Body of pancreas (tissue), 4 donors: ENCODE results near the gene SYMPK. TPM values are rescaled to one million over a fixed set of nuclear protein-coding genes. Genes with fewer than 3 reads are reported as not detected.
A peak's percentile ranks its signal among the peaks of the same experiment; 100 is the strongest.
"Not testable (repeated sequence)": the region's sequence is repeated elsewhere in the genome, so short reads cannot be mapped to it uniquely, and the experiment has no call there.

Experiments
- ATAC-seq: fragments of 150-250 bp; one replicate; pipeline ENCODE4 v1.9.1; 2016
- DNase-seq, 4 donors: peaks; one replicate each; pipeline ENCODE4 v3.0.0-alpha.2; 2019
- H3K27ac ChIP-seq, 4 donors: fragments of 200-600 bp; sonication (generic); 1 replicate in 3 of 4; 2 replicates in 1 of 4; pipeline versions ENCODE4 v1.5.1 to v1.6.1; 2016 to 2019; ENCODE audit warnings: mild to moderate bottlenecking in 1 of 4, mixed read lengths in 1 of 4, moderate library complexity in 1 of 4
- H3K27me3 ChIP-seq, 2 donors: fragments of 200-600 bp; sonication (generic); one replicate each; pipeline ENCODE4 v1.6.0; 2016; ENCODE audit warnings: mild to moderate bottlenecking in 1 of 2
- H3K36me3 ChIP-seq, 2 donors: fragments of 200-600 bp; sonication (generic); replicated peaks in 1 of 2; 2 replicates each; pipeline ENCODE4 v1.5.1; 2016; ENCODE audit warnings: low read depth in 2 of 2; ENCODE audit not compliant: insufficient read depth in 1 of 2
- H3K4me1 ChIP-seq: fragments of 200-600 bp; sonication (generic); one replicate; pipeline ENCODE4 v1.6.0; 2016
- H3K4me3 ChIP-seq, 2 donors: fragments of 200-600 bp; sonication (generic); 1 replicate in 1 of 2; 2 replicates in 1 of 2; pipeline ENCODE4 v1.5.1; 2016 to 2019
- H3K9me3 ChIP-seq, 3 donors: fragments of 200-600 bp; sonication (generic); 1 replicate in 2 of 3; 2 replicates in 1 of 3; pipeline ENCODE4 v1.5.1; 2016
- POLR2A ChIP-seq, 3 donors: fragments of 450-650 bp; IDR thresholded peaks; one replicate each; pipeline ENCODE4 v1.6.1; 2016; ENCODE audit warnings: antibody characterized with exemption in 3 of 3, mild to moderate bottlenecking in 2 of 3
- WGBS, 2 donors: methylation state at CpG; one replicate each; pipeline ENCODE4 v1.1.5; 2017; 5-methylcytosine and 5-hydroxymethylcytosine counted together
- intact Hi-C: fragments of 100-400 bp; cut with DNase I; formaldehyde crosslinking; loops from one replicate; pipeline ENCODE4 v1.15.1; 2023
- total RNA-seq, 2 donors: library from RNA; depleted of rRNA; stranded (reverse); fragments of >200 nt; gene quantifications; one replicate each; pipeline ENCODE4 v1.1.0, GENCODE V29; 2016
- TF ChIP-seq, protein P1 (sequence below), 7 experiments: fragments of 450-650 bp in 4 of 7; fragments of 200-600 bp in 3 of 7; sonication (generic) in 3 of 7; IDR thresholded peaks; one replicate each; pipeline ENCODE4 v1.5.1; 2016 to 2019; ENCODE audit warnings: antibody characterized with exemption in 7 of 7

The SYMPK gene
- total RNA-seq, 2 donors from 2014 or later: 23.3 to 32.3 TPM

DNA sequence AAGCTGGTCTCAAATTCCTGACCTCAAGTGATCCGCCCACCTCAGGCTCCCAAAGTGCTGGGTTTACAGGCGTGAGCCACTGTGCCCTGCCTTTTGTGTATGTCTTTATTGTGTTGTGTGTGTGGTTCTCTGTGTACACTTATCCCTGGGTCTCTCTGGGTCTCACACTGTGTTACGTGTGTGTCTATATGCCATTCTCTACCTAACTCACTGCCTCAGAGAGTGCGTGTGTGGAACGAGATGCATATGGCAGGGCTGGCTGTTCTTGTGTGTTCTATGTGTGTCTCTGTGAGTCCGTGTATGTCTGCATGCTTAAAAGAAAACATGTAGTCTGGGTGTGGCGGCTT, 11.6 kb upstream of the SYMPK start:
- DNase-seq (no peak), ATAC-seq (no peak)
- H3K9me3 ChIP-seq: no peaks in the 10 kb centered on the region
- WGBS, 2 donors: 84 to 85% methylated on average over 7 of the region's 7 CpGs
- intact Hi-C loops: no loop called here
- TF ChIP-seq, protein P1, sequence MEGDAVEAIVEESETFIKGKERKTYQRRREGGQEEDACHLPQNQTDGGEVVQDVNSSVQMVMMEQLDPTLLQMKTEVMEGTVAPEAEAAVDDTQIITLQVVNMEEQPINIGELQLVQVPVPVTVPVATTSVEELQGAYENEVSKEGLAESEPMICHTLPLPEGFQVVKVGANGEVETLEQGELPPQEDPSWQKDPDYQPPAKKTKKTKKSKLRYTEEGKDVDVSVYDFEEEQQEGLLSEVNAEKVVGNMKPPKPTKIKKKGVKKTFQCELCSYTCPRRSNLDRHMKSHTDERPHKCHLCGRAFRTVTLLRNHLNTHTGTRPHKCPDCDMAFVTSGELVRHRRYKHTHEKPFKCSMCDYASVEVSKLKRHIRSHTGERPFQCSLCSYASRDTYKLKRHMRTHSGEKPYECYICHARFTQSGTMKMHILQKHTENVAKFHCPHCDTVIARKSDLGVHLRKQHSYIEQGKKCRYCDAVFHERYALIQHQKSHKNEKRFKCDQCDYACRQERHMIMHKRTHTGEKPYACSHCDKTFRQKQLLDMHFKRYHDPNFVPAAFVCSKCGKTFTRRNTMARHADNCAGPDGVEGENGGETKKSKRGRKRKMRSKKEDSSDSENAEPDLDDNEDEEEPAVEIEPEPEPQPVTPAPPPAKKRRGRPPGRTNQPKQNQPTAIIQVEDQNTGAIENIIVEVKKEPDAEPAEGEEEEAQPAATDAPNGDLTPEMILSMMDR (IDR thresholded peaks at IDR 0.05): no peak
- no peak for TF ChIP-seq POLR2A (IDR thresholded peaks at IDR 0.05)
- peak overlapping the region; percentile 1 to 96 (median 46) for H3K27ac ChIP-seq
- H3K4me3 ChIP-seq: no peak overlapping the region
- H3K4me1 ChIP-seq: peaks cover 86% of the 10 kb centered on the region
- no peaks in the 10 kb centered on the region for H3K36me3 ChIP-seq
- H3K27me3 ChIP-seq: no peaks in the 10 kb centered on the region

DNA sequence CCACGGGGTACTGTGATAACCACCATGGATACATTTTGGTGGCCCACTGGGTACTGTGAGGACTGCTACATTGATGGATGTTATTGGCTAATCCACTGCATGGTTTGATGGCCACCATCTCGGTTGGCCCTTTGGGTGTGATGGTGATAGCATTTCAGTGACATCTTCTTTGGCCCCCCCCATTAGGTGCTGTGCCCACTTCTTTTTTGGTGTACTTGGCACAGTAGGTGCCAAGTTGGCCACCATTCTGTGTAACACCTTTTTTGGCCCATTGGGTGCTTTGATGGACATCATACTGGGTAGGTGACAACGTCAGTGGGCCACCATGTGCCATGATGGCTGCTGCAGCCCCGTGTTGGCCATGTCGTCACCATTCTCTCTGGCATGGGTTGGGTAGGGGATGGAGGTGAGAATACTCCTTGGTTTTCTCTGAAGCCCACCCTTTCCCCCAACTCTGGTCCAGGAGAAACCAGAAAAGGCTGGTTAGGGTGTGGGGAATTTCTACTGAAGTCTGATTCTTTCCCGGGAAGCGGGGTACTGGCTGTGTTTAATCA, 10.3 kb upstream of the SYMPK start:
- no peak for ATAC-seq
- H3K9me3 ChIP-seq: no peaks in the 10 kb centered on the region
- H3K27me3 ChIP-seq: no peaks in the 10 kb centered on the region
- intact Hi-C loops: no loop called here
- H3K36me3 ChIP-seq: no peaks in the 10 kb centered on the region
- no peak overlapping the region for H3K4me3 ChIP-seq
- peak overlapping the region; percentile 32 to 96 (median 46) for H3K27ac ChIP-seq
- TF ChIP-seq, protein P1 (IDR thresholded peaks at IDR 0.05): no peak
- TF ChIP-seq POLR2A (IDR thresholded peaks at IDR 0.05): no peak
- 59 to 67% methylated on average over 4 to 7 of the region's 7 CpGs for WGBS, 2 donors
- H3K4me1 ChIP-seq: peaks cover 84% of the 10 kb centered on the region
- no peak for DNase-seq

DNA sequence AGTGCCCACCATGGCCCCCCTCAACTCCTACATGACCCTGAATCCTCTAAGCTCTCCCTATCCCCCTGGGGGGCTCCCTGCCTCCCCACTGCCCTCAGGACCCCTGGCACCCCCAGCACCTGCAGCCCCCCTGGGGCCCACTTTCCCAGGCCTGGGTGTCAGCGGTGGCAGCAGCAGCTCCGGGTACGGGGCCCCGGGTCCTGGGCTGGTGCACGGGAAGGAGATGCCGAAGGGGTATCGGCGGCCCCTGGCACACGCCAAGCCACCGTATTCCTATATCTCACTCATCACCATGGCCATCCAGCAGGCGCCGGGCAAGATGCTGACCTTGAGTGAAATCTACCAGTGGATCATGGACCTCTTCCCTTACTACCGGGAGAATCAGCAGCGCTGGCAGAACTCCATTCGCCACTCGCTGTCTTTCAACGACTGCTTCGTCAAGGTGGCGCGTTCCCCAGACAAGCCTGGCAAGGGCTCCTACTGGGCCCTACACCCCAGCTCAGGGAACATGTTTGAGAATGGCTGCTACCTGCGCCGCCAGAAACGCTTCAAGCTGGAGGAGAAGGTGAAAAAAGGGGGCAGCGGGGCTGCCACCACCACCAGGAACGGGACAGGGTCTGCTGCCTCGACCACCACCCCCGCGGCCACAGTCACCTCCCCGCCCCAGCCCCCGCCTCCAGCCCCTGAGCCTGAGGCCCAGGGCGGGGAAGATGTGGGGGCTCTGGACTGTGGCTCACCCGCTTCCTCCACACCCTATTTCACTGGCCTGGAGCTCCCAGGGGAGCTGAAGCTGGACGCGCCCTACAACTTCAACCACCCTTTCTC, 9.4 kb upstream of the SYMPK start:
- H3K4me1 ChIP-seq: peaks cover 84% of the 10 kb centered on the region

DNA sequence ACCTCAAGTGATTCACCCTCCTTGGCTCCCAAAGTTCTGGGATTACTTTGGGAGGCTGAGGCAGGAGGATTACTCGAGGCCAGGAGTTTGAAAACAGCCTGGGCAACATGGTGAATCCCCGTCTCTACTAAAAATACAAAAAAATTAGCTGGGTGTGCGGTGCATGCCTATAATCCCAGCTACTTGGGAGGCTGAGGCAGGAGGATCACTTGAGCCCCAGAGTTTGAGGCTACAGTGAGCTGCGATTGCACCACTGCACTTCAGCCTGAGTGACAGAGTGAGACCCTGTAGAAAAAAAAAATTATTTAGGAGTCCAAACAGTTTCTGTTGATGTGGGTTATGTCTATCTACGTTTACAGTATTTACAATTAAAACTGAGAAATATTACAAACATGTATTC, 7.9 kb upstream of the SYMPK start:
- peak overlapping the region in 1 of 4 donors; percentile 1 for H3K27ac ChIP-seq
- intact Hi-C loops: no loop called here
- ATAC-seq: no peak

More for the DNA sequence above, 9.4 kb upstream of the SYMPK start:
- Histone ChIP-seq H3K27ac (peak overlapping the region in 1 of 4 donors; percentile 1), H3K27me3 (no peaks in the 10 kb centered on the region), H3K36me3 (no peaks in the 10 kb centered on the region), H3K9me3 (no peaks in the 10 kb centered on the region), H3K4me3 (no peak overlapping the region)
- intact Hi-C loops: no loop called here
- no peak for DNase-seq
- no peak for TF ChIP-seq POLR2A (IDR thresholded peaks at IDR 0.05)
- TF ChIP-seq, protein P1 (IDR thresholded peaks at IDR 0.05): no peak
- ATAC-seq: no peak
- WGBS, 2 donors: 71 to 80% methylated on average over 4 to 33 of the region's 34 CpGs

DNA sequence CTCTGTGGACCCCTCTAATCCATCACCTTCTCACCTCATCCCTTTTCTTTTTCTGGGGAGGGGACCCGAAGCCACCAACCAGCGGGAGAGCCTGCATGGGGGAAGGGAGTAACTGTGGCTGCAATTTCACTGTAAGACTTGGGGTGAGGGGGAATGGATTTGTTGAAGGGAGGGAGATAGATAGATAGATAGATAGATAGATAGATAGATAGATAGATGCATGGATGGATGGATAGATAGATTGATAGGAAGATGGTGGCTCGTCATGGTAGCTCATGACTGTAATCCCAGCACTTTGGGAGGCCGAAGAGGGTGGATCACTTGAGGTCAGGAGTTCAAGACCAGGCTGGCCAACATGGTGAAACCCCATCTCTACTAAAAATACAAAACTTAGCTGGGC, 4.3 kb upstream of the SYMPK start:
- DNase-seq, intact Hi-C loops, H3K9me3 ChIP-seq, H3K36me3 ChIP-seq, H3K27me3 ChIP-seq, H3K4me3 ChIP-seq, ATAC-seq: not testable (repeated sequence)
- WGBS, 2 donors: 52 to 66% methylated on average over 4 of the region's 4 CpGs
- Histone ChIP-seq H3K27ac (peak overlapping the region in 3 of 4 donors; percentile 69 to 89 (median 75)), H3K4me1 (peaks cover 52% of the 10 kb centered on the region)

More for the DNA sequence above, 7.9 kb upstream of the SYMPK start:
- no peak for TF ChIP-seq POLR2A (IDR thresholded peaks at IDR 0.05)
- TF ChIP-seq, protein P1 (IDR thresholded peaks at IDR 0.05): no peak
- DNase-seq: no peak
- H3K4me1 ChIP-seq: peaks cover 78% of the 10 kb centered on the region
- WGBS, 2 donors: 79 to 80% methylated on average over 5 of the region's 5 CpGs
- no peak overlapping the region for H3K4me3 ChIP-seq
- no peaks in the 10 kb centered on the region for H3K27me3 ChIP-seq
- H3K9me3 ChIP-seq: no peaks in the 10 kb centered on the region
- no peaks in the 10 kb centered on the region for H3K36me3 ChIP-seq
